ENCODE data around the gene FIP1L1. TPM values are rescaled to one million over a fixed set of nuclear protein-coding genes. Genes with fewer than 3 reads are reported as not detected.

The FIP1L1 gene
- total RNA-seq, 1 donor from 2014 or later: 84.2 TPM

GRCh38 chr4:53444954-53445353 is 67.5 kb downstream of the FIP1L1 start:
- no peak for DNase-seq (ENCODE audit: low spot score, unreplicated experiment)
- Mint-ChIP-seq H3K9me3 (ENCODE audit: low read depth) (no peaks in the 10 kb centered on the region), H3K27me3 (no peaks in the 10 kb centered on the region), H3K27ac (no peak overlapping the region), H3K4me3 (ENCODE audit: low read depth) (no peak overlapping the region), H3K36me3 (ENCODE audit: insufficient read depth) (peaks cover 17% of the 10 kb centered on the region), H3K4me1 (ENCODE audit: low read depth) (peaks cover 2% of the 10 kb centered on the region)
- no peak for TF ChIP-seq CTCF (IDR thresholded peaks at IDR 0.05; ENCODE audit: unreplicated experiment)

GRCh38 chr4:53450773-53451172 is 73.3 kb downstream of the FIP1L1 start:
- no peak for DNase-seq (ENCODE audit: low spot score, unreplicated experiment)
- Mint-ChIP-seq H3K9me3 (ENCODE audit: low read depth) (no peaks in the 10 kb centered on the region), H3K27ac (peak overlapping the region; percentile 42), H3K4me3 (ENCODE audit: low read depth) (no peak overlapping the region), H3K27me3 (no peaks in the 10 kb centered on the region), H3K4me1 (ENCODE audit: low read depth) (peaks cover 8% of the 10 kb centered on the region), H3K36me3 (ENCODE audit: insufficient read depth) (peaks cover 32% of the 10 kb centered on the region)
- TF ChIP-seq CTCF (IDR thresholded peaks at IDR 0.05; ENCODE audit: unreplicated experiment): no peak

- Mint-ChIP-seq H3K4me3 (ENCODE audit: low read depth) (no peak overlapping the region), H3K4me1 (ENCODE audit: low read depth) (peaks cover 20% of the 10 kb centered on the region), H3K36me3 (ENCODE audit: insufficient read depth) (peaks cover 31% of the 10 kb centered on the region)
These were observed 75.9 kb downstream of the FIP1L1 start for GRCh38 chr4:53453385-53453784.

GRCh38 chr4:53455766-53456165 is 78.3 kb downstream of the FIP1L1 start:
- no peaks in the 10 kb centered on the region for H3K27me3 Mint-ChIP-seq
- peaks cover 38% of the 10 kb centered on the region for H3K4me1 Mint-ChIP-seq (ENCODE audit: low read depth)
- no peak for TF ChIP-seq CTCF (IDR thresholded peaks at IDR 0.05; ENCODE audit: unreplicated experiment)
- H3K9me3 Mint-ChIP-seq (ENCODE audit: low read depth): no peaks in the 10 kb centered on the region
- no peak overlapping the region for H3K4me3 Mint-ChIP-seq (ENCODE audit: low read depth)
- no peak overlapping the region for H3K27ac Mint-ChIP-seq
- H3K36me3 Mint-ChIP-seq (ENCODE audit: insufficient read depth): peaks cover 32% of the 10 kb centered on the region
- DNase-seq (ENCODE audit: low spot score, unreplicated experiment): no peak

More at GRCh38 chr4:53453385-53453784, 75.9 kb downstream of the FIP1L1 start:
- no peak for DNase-seq (ENCODE audit: low spot score, unreplicated experiment)
- no peaks in the 10 kb centered on the region for H3K9me3 Mint-ChIP-seq (ENCODE audit: low read depth)
- no peak for TF ChIP-seq CTCF (IDR thresholded peaks at IDR 0.05; ENCODE audit: unreplicated experiment)
- no peak overlapping the region for H3K27ac Mint-ChIP-seq
- no peaks in the 10 kb centered on the region for H3K27me3 Mint-ChIP-seq

GRCh38 chr4:53456178-53456577 is 78.7 kb downstream of the FIP1L1 start:
- Mint-ChIP-seq H3K9me3 (ENCODE audit: low read depth) (no peaks in the 10 kb centered on the region), H3K36me3 (ENCODE audit: insufficient read depth) (peaks cover 32% of the 10 kb centered on the region), H3K27ac (no peak overlapping the region), H3K27me3 (no peaks in the 10 kb centered on the region), H3K4me1 (ENCODE audit: low read depth) (peaks cover 40% of the 10 kb centered on the region), H3K4me3 (ENCODE audit: low read depth) (no peak overlapping the region)
- DNase-seq (ENCODE audit: low spot score, unreplicated experiment): no peak
- TF ChIP-seq CTCF (IDR thresholded peaks at IDR 0.05; ENCODE audit: unreplicated experiment): no peak

Measured in progenitor cell of endocrine pancreas (in vitro differentiated cells).